Immature natural killer cell (primary cell): ENCODE measurements around the gene CLIC5. TPM values are rescaled to one million over a fixed set of nuclear protein-coding genes. Genes with fewer than 3 reads are reported as not detected.

ENCODE experiments used
- DNase-seq, 3 donors: peaks; one replicate each; pipeline ENCODE4 v3.0.0; 2022; ENCODE audit warnings: mixed read lengths in 1 of 3
- H3K27ac Mint-ChIP-seq, 6 donors: one replicate each; pipeline ENCODE4 v1.8.0; 2020; ENCODE audit warnings: mixed read lengths in 6 of 6, mild to moderate bottlenecking in 5 of 6, inconsistent platforms in 4 of 6, moderate library complexity in 3 of 6
- H3K27me3 Mint-ChIP-seq, 3 donors: one replicate each; pipeline ENCODE4 v1.8.0; 2020 to 2021; ENCODE audit warnings: low read depth in 3 of 3, mild to moderate bottlenecking in 3 of 3, mixed read lengths in 3 of 3, moderate library complexity in 3 of 3, inconsistent platforms in 1 of 3
- H3K36me3 Mint-ChIP-seq, 3 donors: one replicate each; pipeline ENCODE4 v1.8.0; 2020; ENCODE audit warnings: mixed read lengths in 3 of 3, inconsistent platforms in 2 of 3, mild to moderate bottlenecking in 2 of 3
- H3K4me1 Mint-ChIP-seq, 2 donors: one replicate each; pipeline ENCODE4 v1.8.0; 2020; ENCODE audit warnings: inconsistent platforms in 2 of 2, mild to moderate bottlenecking in 2 of 2, mixed read lengths in 2 of 2, moderate library complexity in 1 of 2
- H3K4me3 Mint-ChIP-seq, 5 donors: one replicate each; pipeline ENCODE4 v1.8.0; 2020; ENCODE audit warnings: mild to moderate bottlenecking in 5 of 5, mixed read lengths in 5 of 5, inconsistent platforms in 3 of 5, moderate library complexity in 3 of 5
- H3K9me3 Mint-ChIP-seq, 6 donors: one replicate each; pipeline ENCODE4 v1.8.0; 2020; ENCODE audit warnings: mild to moderate bottlenecking in 6 of 6, mixed read lengths in 6 of 6, inconsistent platforms in 4 of 6, moderate library complexity in 3 of 6
- polyA plus RNA-seq, 3 donors: library from polyadenylated mRNA; unstranded; fragments of 300-500 nt; fragmentation: Illumina TruSeq; gene quantifications; one replicate each; pipeline ENCODE4 v1.2.3, GENCODE V29; 2021

CLIC5 gene
- polyA plus RNA-seq, 3 donors from 2014 or later: 0.44 TPM; not detected in 2

- Mint-ChIP-seq H3K4me1 (no peaks in the 10 kb centered on the region), H3K27me3 (peaks cover 3 to 9% (median 3%) of the 10 kb centered on the region in 3 donors), H3K27ac (no peak overlapping the region), H3K4me3 (no peak overlapping the region), H3K9me3 (peaks cover 0 to 7% (median 3%) of the 10 kb centered on the region in 6 donors), H3K36me3 (peaks cover 0 to 6% (median 0%) of the 10 kb centered on the region in 3 donors)
- no peak for DNase-seq
Measured at GRCh38 chr6:45959534-45960145, 56.0 kb downstream of the CLIC5 start.

DNA sequence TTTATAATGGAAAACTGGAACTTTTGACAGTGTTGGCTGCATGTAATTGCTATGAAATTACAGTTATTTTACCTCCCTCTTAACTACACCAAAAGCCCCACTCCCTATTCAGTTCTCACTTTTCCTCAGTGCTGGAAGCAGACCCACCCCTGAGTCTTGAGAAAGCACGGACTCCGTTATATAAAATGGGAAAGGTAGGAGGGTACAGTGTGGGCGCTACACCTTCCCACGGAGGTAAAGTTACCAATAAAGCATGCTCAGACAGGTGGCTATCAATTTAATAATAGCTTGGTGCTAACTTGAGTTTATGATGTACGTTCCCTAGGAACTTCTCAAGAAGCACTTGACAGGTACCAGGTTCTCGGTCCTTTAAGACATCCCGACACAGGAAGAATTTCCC lies 59.0 kb downstream of the CLIC5 start:
- Mint-ChIP-seq H3K9me3 (no peaks in the 10 kb centered on the region), H3K27me3 (peaks cover 0 to 6% (median 2%) of the 10 kb centered on the region in 3 donors), H3K4me3 (no peak overlapping the region), H3K36me3 (peaks cover 0 to 9% (median 0%) of the 10 kb centered on the region in 3 donors), H3K4me1 (no peaks in the 10 kb centered on the region), H3K27ac (no peak overlapping the region)
- no peak for DNase-seq

GRCh38 chr6:45956176-45956575 lies 59.5 kb downstream of the CLIC5 start:
- peaks cover 0 to 6% (median 2%) of the 10 kb centered on the region in 3 donors for H3K27me3 Mint-ChIP-seq
- no peak overlapping the region for H3K4me3 Mint-ChIP-seq
- H3K9me3 Mint-ChIP-seq: no peaks in the 10 kb centered on the region
- H3K27ac Mint-ChIP-seq: no peak overlapping the region
- H3K36me3 Mint-ChIP-seq: peaks cover 0 to 9% (median 0%) of the 10 kb centered on the region in 3 donors
- no peaks in the 10 kb centered on the region for H3K4me1 Mint-ChIP-seq
- DNase-seq: no peak

GRCh38 chr6:45955597-45955996 lies 60.1 kb downstream of the CLIC5 start:
- peaks cover 0 to 6% (median 2%) of the 10 kb centered on the region in 3 donors for H3K27me3 Mint-ChIP-seq
- H3K36me3 Mint-ChIP-seq: peaks cover 0 to 9% (median 0%) of the 10 kb centered on the region in 3 donors
- no peak overlapping the region for H3K4me3 Mint-ChIP-seq
- DNase-seq: no peak
- no peak overlapping the region for H3K27ac Mint-ChIP-seq
- no peaks in the 10 kb centered on the region for H3K9me3 Mint-ChIP-seq
- no peaks in the 10 kb centered on the region for H3K4me1 Mint-ChIP-seq

- no peak overlapping the region for H3K4me3 Mint-ChIP-seq
- no peaks in the 10 kb centered on the region for H3K4me1 Mint-ChIP-seq
- DNase-seq: no peak
- no peak overlapping the region for H3K27ac Mint-ChIP-seq
- peaks cover 4 to 6% (median 5%) of the 10 kb centered on the region in 3 donors for H3K27me3 Mint-ChIP-seq
- H3K9me3 Mint-ChIP-seq: no peaks in the 10 kb centered on the region
- peaks cover 0 to 12% (median 6%) of the 10 kb centered on the region in 3 donors for H3K36me3 Mint-ChIP-seq
Measured at GRCh38 chr6:45952546-45952945, 63.1 kb downstream of the CLIC5 start.

- no peak overlapping the region for H3K27ac Mint-ChIP-seq
- no peak overlapping the region for H3K4me3 Mint-ChIP-seq
- H3K9me3 Mint-ChIP-seq: no peaks in the 10 kb centered on the region
- DNase-seq: no peak
- peaks cover 4 to 6% (median 5%) of the 10 kb centered on the region in 3 donors for H3K27me3 Mint-ChIP-seq
- H3K36me3 Mint-ChIP-seq: peaks cover 0 to 12% (median 7%) of the 10 kb centered on the region in 3 donors
- no peaks in the 10 kb centered on the region for H3K4me1 Mint-ChIP-seq
Measured at GRCh38 chr6:45952168-45952529, 63.5 kb downstream of the CLIC5 start.

GRCh38 chr6:45951321-45952167 lies 64.1 kb downstream of the CLIC5 start:
- H3K36me3 Mint-ChIP-seq: peaks cover 0 to 12% (median 7%) of the 10 kb centered on the region in 3 donors
- H3K27ac Mint-ChIP-seq: no peak overlapping the region
- H3K4me1 Mint-ChIP-seq: no peaks in the 10 kb centered on the region
- H3K4me3 Mint-ChIP-seq: no peak overlapping the region
- H3K9me3 Mint-ChIP-seq: no peaks in the 10 kb centered on the region
- DNase-seq: no peak
- peaks cover 4 to 7% (median 6%) of the 10 kb centered on the region in 3 donors for H3K27me3 Mint-ChIP-seq

GRCh38 chr6:45949256-45949655 lies 66.4 kb downstream of the CLIC5 start:
- Mint-ChIP-seq H3K9me3 (no peaks in the 10 kb centered on the region), H3K27ac (no peak overlapping the region), H3K36me3 (peaks cover 0 to 12% (median 7%) of the 10 kb centered on the region in 3 donors), H3K4me3 (no peak overlapping the region), H3K4me1 (no peaks in the 10 kb centered on the region), H3K27me3 (peaks cover 3 to 7% (median 4%) of the 10 kb centered on the region in 3 donors)
- no peak for DNase-seq

GRCh38 chr6:45947807-45948206 lies 67.9 kb downstream of the CLIC5 start:
- Mint-ChIP-seq H3K9me3 (no peaks in the 10 kb centered on the region), H3K27me3 (peaks cover 2 to 7% (median 4%) of the 10 kb centered on the region in 3 donors), H3K27ac (no peak overlapping the region), H3K4me1 (no peaks in the 10 kb centered on the region), H3K4me3 (no peak overlapping the region), H3K36me3 (peaks cover 0 to 7% (median 3%) of the 10 kb centered on the region in 3 donors)
- DNase-seq: no peak

DNA sequence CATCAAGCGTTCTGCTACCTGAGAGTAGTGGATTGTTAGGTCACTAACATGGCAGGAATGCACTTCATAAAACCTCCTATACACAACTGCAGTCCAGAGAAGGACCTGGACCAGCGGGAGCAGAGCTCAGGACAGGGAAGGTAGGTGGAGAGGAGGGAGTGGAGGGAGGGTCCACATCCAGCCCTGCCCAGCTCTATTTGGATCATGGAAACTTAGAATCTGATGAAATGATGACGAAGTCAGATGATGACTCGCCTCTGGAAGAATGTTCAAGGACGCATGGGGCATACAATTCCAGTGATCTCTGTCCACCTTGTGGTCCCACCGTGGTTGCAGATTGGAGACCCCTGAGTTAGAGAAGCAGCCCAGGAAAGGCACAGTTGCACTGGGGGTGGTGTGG lies 68.8 kb downstream of the CLIC5 start:
- Mint-ChIP-seq H3K9me3 (no peaks in the 10 kb centered on the region), H3K4me3 (no peak overlapping the region), H3K27ac (no peak overlapping the region), H3K27me3 (peaks cover 0 to 7% (median 4%) of the 10 kb centered on the region in 3 donors), H3K36me3 (peaks cover 0 to 7% (median 3%) of the 10 kb centered on the region in 3 donors), H3K4me1 (no peaks in the 10 kb centered on the region)
- no peak for DNase-seq

DNA sequence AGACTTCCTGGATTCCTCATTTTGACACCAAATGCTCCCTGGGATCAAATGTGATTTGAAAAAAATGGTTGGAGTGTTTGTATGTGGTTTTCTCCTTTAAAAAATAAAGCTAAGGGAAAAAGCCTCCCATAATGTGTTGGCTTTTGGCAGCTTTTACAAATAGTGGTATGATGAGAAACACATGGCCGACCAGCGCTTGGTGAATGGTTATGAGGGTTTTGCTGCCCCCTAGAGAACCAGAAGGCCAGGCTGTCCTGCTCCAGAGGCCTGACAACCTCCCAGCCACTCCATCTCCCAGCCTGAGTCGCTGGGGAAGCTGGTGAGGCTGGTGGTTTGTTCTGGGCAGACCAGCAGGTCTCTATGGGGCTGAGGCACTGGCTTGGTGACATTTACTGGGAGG lies 69.3 kb downstream of the CLIC5 start:
- H3K4me1 Mint-ChIP-seq: no peaks in the 10 kb centered on the region
- no peak overlapping the region for H3K27ac Mint-ChIP-seq
- DNase-seq: no peak
- peaks cover 0 to 7% (median 4%) of the 10 kb centered on the region in 3 donors for H3K27me3 Mint-ChIP-seq
- H3K36me3 Mint-ChIP-seq: peaks cover 0 to 7% (median 3%) of the 10 kb centered on the region in 3 donors
- H3K4me3 Mint-ChIP-seq: no peak overlapping the region
- no peaks in the 10 kb centered on the region for H3K9me3 Mint-ChIP-seq

GRCh38 chr6:45942953-45943352 lies 72.7 kb downstream of the CLIC5 start:
- no peaks in the 10 kb centered on the region for H3K4me1 Mint-ChIP-seq
- H3K27ac Mint-ChIP-seq: no peak overlapping the region
- H3K27me3 Mint-ChIP-seq: peaks cover 0 to 3% (median 0%) of the 10 kb centered on the region in 3 donors
- H3K9me3 Mint-ChIP-seq: no peaks in the 10 kb centered on the region
- H3K36me3 Mint-ChIP-seq: peaks cover 0 to 5% (median 0%) of the 10 kb centered on the region in 3 donors
- no peak for DNase-seq
- no peak overlapping the region for H3K4me3 Mint-ChIP-seq

GRCh38 chr6:45933855-45934254 lies 81.8 kb downstream of the CLIC5 start:
- H3K9me3 Mint-ChIP-seq: no peaks in the 10 kb centered on the region
- H3K36me3 Mint-ChIP-seq: no peaks in the 10 kb centered on the region
- no peak overlapping the region for H3K4me3 Mint-ChIP-seq
- H3K27me3 Mint-ChIP-seq: peaks cover 2 to 9% (median 8%) of the 10 kb centered on the region in 3 donors
- H3K27ac Mint-ChIP-seq: peak overlapping the region in 1 of 6 donors; percentile 7
- no peak for DNase-seq
- no peaks in the 10 kb centered on the region for H3K4me1 Mint-ChIP-seq

DNA sequence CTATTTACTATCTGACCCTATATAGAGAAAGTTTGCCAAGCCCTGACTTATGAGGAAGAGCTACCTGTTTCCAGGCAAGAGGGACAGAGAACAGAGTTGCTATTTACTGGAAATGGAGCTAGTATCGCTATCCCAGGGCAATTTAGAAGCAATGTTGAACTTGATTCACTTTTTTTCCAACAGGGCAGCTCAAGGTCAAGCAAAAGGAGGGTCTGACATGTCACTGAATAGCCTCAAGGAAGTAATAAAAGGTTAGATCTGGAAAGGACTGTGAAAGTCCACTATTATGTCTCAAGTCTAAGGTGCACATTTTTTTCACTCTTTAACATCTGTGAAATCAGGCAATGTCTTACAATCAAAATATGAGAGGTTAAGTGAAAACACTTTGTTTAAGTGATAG lies 84.4 kb downstream of the CLIC5 start:
- no peaks in the 10 kb centered on the region for H3K36me3 Mint-ChIP-seq
- no peak overlapping the region for H3K4me3 Mint-ChIP-seq
- no peak for DNase-seq
- H3K27ac Mint-ChIP-seq: no peak overlapping the region
- peaks cover 2 to 9% (median 2%) of the 10 kb centered on the region in 3 donors for H3K27me3 Mint-ChIP-seq
- no peaks in the 10 kb centered on the region for H3K4me1 Mint-ChIP-seq
- H3K9me3 Mint-ChIP-seq: no peaks in the 10 kb centered on the region
